K562 (cell line): ENCODE results near the gene LRCH1. TPM values are rescaled to one million over a fixed set of nuclear protein-coding genes. Genes with fewer than 3 reads are reported as not detected.
A peak's percentile ranks its signal among the peaks of the same experiment; 100 is the strongest.

Experiments
- ATF6 ChIP-seq: sonication (generic); formaldehyde crosslinking; IDR thresholded peaks from 2 replicates; pipeline ENCODE4 v1.4.0; 2020; ENCODE audit warnings: mild to moderate bottlenecking, missing genetic modification reagents
- C11orf30 ChIP-seq: fragments of 450-650 bp; IDR thresholded peaks from 2 replicates; pipeline ENCODE4 v1.6.1; 2016; ENCODE audit warnings: low read depth, mild to moderate bottlenecking
- CBX8 ChIP-seq: fragments of 200-600 bp; sonication (generic); IDR thresholded peaks from 2 replicates; pipeline ENCODE4 v1.6.1; 2012; ENCODE audit warnings: borderline replicate concordance, mixed run types, low read depth, mild to moderate bottlenecking, moderate library complexity, mixed read lengths, low read length, control low read depth, inconsistent platforms; ENCODE audit not compliant: poor library complexity, severe bottlenecking; ENCODE audit errors: extremely low read depth
- FUS ChIP-seq: fragments of 200-400 bp; formaldehyde crosslinking; optimal IDR thresholded peaks from 2 replicates; pipeline ENCODE3; 2017; ENCODE audit warnings: low read depth, low read length
- HMG20A ChIP-seq: fragments of 450-650 bp; formaldehyde crosslinking; conservative IDR thresholded peaks from 2 replicates; pipeline ENCODE4 v1.4.0; 2020; ENCODE audit warnings: mild to moderate bottlenecking, mixed read lengths
- IFI16 ChIP-seq: fragments of 250-450 bp; sonication (Bioruptor Pico); IDR thresholded peaks from 2 replicates; pipeline ENCODE4 v2.1.2; 2022; ENCODE audit warnings: mild to moderate bottlenecking, inconsistent platforms
- MAZ ChIP-seq, 2 experiments: fragments of 450-650 bp in 1 of 2; sonication (generic) in 1 of 2; formaldehyde crosslinking; IDR thresholded peaks in 1 of 2; conservative IDR thresholded peaks in 1 of 2; 2 replicates each; pipeline versions ENCODE4 v1.4.0 to v1.5.0; 2020; ENCODE audit warnings: mild to moderate bottlenecking in 1 of 2, missing genetic modification reagents in 1 of 2
- MBD1 ChIP-seq: fragments of 250-450 bp; sonication (Bioruptor Pico); IDR thresholded peaks from 2 replicates; pipeline ENCODE4 v1.8.0; 2022; ENCODE audit warnings: inconsistent platforms
- NFE2 ChIP-seq: IDR thresholded peaks from 2 replicates; pipeline ENCODE4 v1.6.1; 2014; ENCODE audit warnings: antibody characterized with exemption, low read depth
- RFX1 ChIP-seq: fragments of 450-650 bp; IDR thresholded peaks from 2 replicates; pipeline ENCODE4 v1.6.1; 2016; ENCODE audit warnings: mild to moderate bottlenecking, moderate library complexity
- ZBTB40 ChIP-seq, 2 experiments: fragments of 450-650 bp in 1 of 2; sonication (generic) in 1 of 2; formaldehyde crosslinking in 1 of 2; IDR thresholded peaks; 2 replicates each; pipeline versions ENCODE4 v1.7.1 to v1.9.0; 2016 to 2022; ENCODE audit warnings: inconsistent platforms in 1 of 2, mild to moderate bottlenecking in 1 of 2, missing genetic modification reagents in 1 of 2
- ZBTB43 ChIP-seq: sonication (generic); formaldehyde crosslinking; IDR thresholded peaks from 2 replicates; pipeline ENCODE4 v1.8.0; 2023; ENCODE audit warnings: mild to moderate bottlenecking, missing genetic modification reagents
- ZNF175 ChIP-seq: fragments of 200-800 bp; sonication (Bioruptor generic); IDR thresholded peaks from 2 replicates; pipeline ENCODE4 v1.6.1; 2016; ENCODE audit warnings: low read depth, mild to moderate bottlenecking, missing genetic modification characterization, missing compliant biosample characterization
- polyA plus RNA-seq, 8 experiments: library from polyadenylated mRNA; depleted of rRNA in 4 of 8; stranded (reverse) in 5 of 8; unstranded in 3 of 8; fragments of >200 nt; fragmentation: Nextera tagmentation in 2 of 8; fragmentation: Illumina TruSeq in 1 of 8; extraction: Ambion mirVana in 2 of 8; extraction: Trizol in 1 of 8; gene quantifications; 2 replicates each; pipeline versions ENCODE4 v1.2.1 to v1.2.3, GENCODE V29; 2011 to 2014; ENCODE audit warnings: inconsistent platforms in 1 of 8, missing spikeins in 1 of 8
- total RNA-seq, 7 experiments: library from RNA; depleted of rRNA in 6 of 7; stranded (reverse); fragments of >200 nt in 6 of 7; fragmentation: Illumina TruSeq in 2 of 7; extraction: Trizol in 2 of 7; gene quantifications; 2 replicates each; pipeline versions ENCODE4 v1.2.1 to v1.2.3, GENCODE V29; 2011 to 2021; ENCODE audit warnings: low replicate concordance in 1 of 7

LRCH1 gene
- total and polyA plus RNA-seq, 9 of the 15 experiments (the other 6 are each of a cell fraction or from before 2014, with no cell fraction given) = 1.1 to 6.8 (median 3.7) TPM

GRCh38 chr13:46687810-46688209 is 134.8 kb downstream of the LRCH1 start (continued):
- TF ChIP-seq ZBTB40 (IDR thresholded peaks at IDR 0.05) = no peak
- TF ChIP-seq ZBTB40 (CRISPR knock-in tag; IDR thresholded peaks at IDR 0.05) = no peak
- TF ChIP-seq CBX8 = no peak
- TF ChIP-seq C11orf30 = no peak
- TF ChIP-seq ATF6 (CRISPR knock-in tag) = no peak
- TF ChIP-seq MAZ (CRISPR knock-in tag; conservative IDR thresholded peaks at IDR 0.05 in 1 of 2, IDR thresholded peaks at IDR 0.05 in 1 of 2) = no peak
- no peak for TF ChIP-seq MBD1 (CRISPR knock-in tag)
- no peak for TF ChIP-seq NFE2
- peak; percentile 26; the same call in 1 of the 2 replicates for TF ChIP-seq RFX1
- TF ChIP-seq ZNF175 (CRISPR knock-in tag) = no peak
- TF ChIP-seq HMG20A (CRISPR knock-in tag) = no peak
- no peak for TF ChIP-seq IFI16 (CRISPR knock-in tag)
- no peak for TF ChIP-seq ZBTB43 (CRISPR knock-in tag)
- no peak for TF ChIP-seq FUS
